Endothelial cell of umbilical vein (primary cell): ENCODE measurements around the gene COL13A1. TPM values are rescaled to one million over a fixed set of nuclear protein-coding genes. Genes with fewer than 3 reads are reported as not detected.

Experiments
- BruUV-seq: library from RNA; stranded (reverse); fragments of 400-500 nt; replicated peaks from 2 replicates; lab custom pipeline; 2021; lab: Mats Ljungman, UMichigan
- CTCF ChIA-PET: fragments of 300-600, 350-600 bp; sonication (Branson Sonifier 250); formaldehyde crosslinking; loops from one replicate; lab custom pipeline; 2021; ENCODE audit warnings: antibody characterized with exemption, inconsistent platforms; lab: Charles Lee
- POLR2A ChIA-PET: fragments of 300-600, 350-600 bp; sonication (Branson Sonifier 250); formaldehyde crosslinking; loops from one replicate; lab custom pipeline; 2021; ENCODE audit warnings: antibody characterized with exemption, inconsistent platforms; lab: Charles Lee
- DNase-seq: peaks from one replicate; pipeline ENCODE4 v3.0.0-alpha.2; 2011; ENCODE audit warnings: low read depth, low spot score
- FAIRE-seq: peaks from 2 replicates; lab custom pipeline; 2011; peaks lifted over from hg19 to GRCh38; lab: Jason Lieb, UNC
- H2AFZ ChIP-seq: 2 replicates; pipeline ENCODE4 v1.6.0; 2012; ENCODE audit warnings: low read depth, low read length, control low read depth, inconsistent platforms
- H3K27ac ChIP-seq: 2 replicates; pipeline ENCODE4 v1.5.1; 2011; ENCODE audit warnings: low read depth, mild to moderate bottlenecking, control low read depth, low read length, moderate library complexity; ENCODE audit not compliant: insufficient read depth
- H3K27me3 ChIP-seq, 2 experiments: 2 replicates each; pipeline versions ENCODE4 v1.6.0 to v1.6.1; 2011; ENCODE audit warnings: low read length in 2 of 2, mixed read lengths in 1 of 2; ENCODE audit not compliant: control insufficient read depth in 2 of 2, insufficient read depth in 2 of 2
- H3K36me3 ChIP-seq, 2 experiments: 2 replicates in 1 of 2; 3 replicates in 1 of 2; pipeline ENCODE4 v1.5.1; 2011; ENCODE audit warnings: low read length in 2 of 2, mild to moderate bottlenecking in 1 of 2, moderate library complexity in 1 of 2; ENCODE audit not compliant: control insufficient read depth in 2 of 2, insufficient read depth in 2 of 2; ENCODE audit errors: extremely low read depth in 1 of 2
- H3K4me1 ChIP-seq: 3 replicates; pipeline ENCODE4 v1.5.1; 2011; ENCODE audit warnings: mild to moderate bottlenecking, low read length; ENCODE audit not compliant: control insufficient read depth, insufficient read depth; ENCODE audit errors: extremely low read depth
- H3K4me2 ChIP-seq: 2 replicates; pipeline ENCODE4 v1.6.1; 2011; ENCODE audit warnings: low read length, control low read depth, mixed read lengths; ENCODE audit not compliant: insufficient read depth
- H3K4me3 ChIP-seq, 3 experiments: fragments of 200-600 bp in 1 of 3; sonication (generic), shearing (Covaris generic) in 1 of 3; replicated peaks in 1 of 3; 2 replicates each; pipeline ENCODE4 v1.5.1; 2011 to 2016; ENCODE audit warnings: control low read depth in 3 of 3, low read length in 3 of 3, mild to moderate bottlenecking in 2 of 3, inconsistent platforms in 1 of 3, low read depth in 1 of 3, moderate library complexity in 1 of 3; ENCODE audit not compliant: insufficient read depth in 1 of 3
- H3K79me2 ChIP-seq: 2 replicates; pipeline ENCODE4 v1.6.0; 2012; ENCODE audit warnings: low read length, inconsistent platforms; ENCODE audit not compliant: control insufficient read depth, insufficient read depth
- H3K9ac ChIP-seq: replicated peaks from 2 replicates; pipeline ENCODE3; 2011; ENCODE audit warnings: low read length, control low read depth; ENCODE audit not compliant: insufficient read depth; ENCODE audit errors: extremely low read depth
- H3K9me1 ChIP-seq: replicated peaks from 3 replicates; pipeline ENCODE4 v1.6.0; 2011; ENCODE audit warnings: mild to moderate bottlenecking, low read length; ENCODE audit not compliant: control insufficient read depth, insufficient read depth; ENCODE audit errors: extremely low read depth
- H3K9me3 ChIP-seq: replicated peaks from 2 replicates; pipeline ENCODE4 v1.5.1; 2012; ENCODE audit warnings: low read length, inconsistent platforms; ENCODE audit not compliant: control insufficient read depth, insufficient read depth
- H4K20me1 ChIP-seq: replicated peaks from 2 replicates; pipeline ENCODE3; 2011; ENCODE audit warnings: mild to moderate bottlenecking, low read length; ENCODE audit not compliant: control insufficient read depth, insufficient read depth; ENCODE audit errors: extremely low read depth
- CTCF ChIP-seq, 2 donors: IDR thresholded peaks; 1 replicate in 1 of 2; 2 replicates in 1 of 2; pipeline ENCODE4 v1.5.1; 2011; ENCODE audit warnings: low read length in 2 of 2, mild to moderate bottlenecking in 2 of 2, moderate library complexity in 2 of 2, control low read depth in 1 of 2, inconsistent platforms in 1 of 2, low read depth in 1 of 2; ENCODE audit not compliant: insufficient read depth in 1 of 2; ENCODE audit errors: extremely low read depth in 1 of 2
- EZH2 ChIP-seq: IDR thresholded peaks from 2 replicates; pipeline ENCODE4 v1.6.1; 2012; ENCODE audit warnings: borderline replicate concordance, low read depth, mild to moderate bottlenecking, moderate library complexity, low read length, inconsistent platforms; ENCODE audit not compliant: severe bottlenecking
- FOS ChIP-seq: IDR thresholded peaks from 2 replicates; pipeline ENCODE4 v1.6.1; 2011; ENCODE audit warnings: mild to moderate bottlenecking, low read length, moderate library complexity, borderline replicate concordance; ENCODE audit not compliant: insufficient read depth
- JUN ChIP-seq: IDR thresholded peaks from 2 replicates; pipeline ENCODE4 v1.6.1; 2011; ENCODE audit warnings: borderline replicate concordance, low read depth; ENCODE audit not compliant: insufficient read length, insufficient read depth
- MAX ChIP-seq: IDR thresholded peaks from 2 replicates; pipeline ENCODE4 v1.6.1; 2011; ENCODE audit not compliant: insufficient read depth, insufficient read length
- MYC ChIP-seq: IDR thresholded peaks from one replicate; pipeline ENCODE4 v1.6.1; 2011; ENCODE audit warnings: mild to moderate bottlenecking, low read depth, low read length
- POLR2A ChIP-seq: IDR thresholded peaks from 2 replicates; pipeline ENCODE4 v1.6.1; 2012; ENCODE audit warnings: low read depth, mild to moderate bottlenecking, control low read depth, low read length
- POLR2AphosphoS5 ChIP-seq: IDR thresholded peaks from 2 replicates; pipeline ENCODE4 v1.6.1; 2012; ENCODE audit warnings: low read depth, mild to moderate bottlenecking, control low read depth, low read length, moderate library complexity; ENCODE audit not compliant: insufficient read depth
- dilution Hi-C: fragments of 300-500 bp; cut with MboI; formaldehyde crosslinking; loops from one replicate; pipeline ENCODE4 v1.15.0; 2019; ENCODE audit warnings: low sequenced_read_pairs; ENCODE audit not compliant: extremely low pct_ligation_motif_present
- intact Hi-C: fragments of 100-400 bp; cut with micrococcal nuclease; formaldehyde crosslinking; loops from one replicate; pipeline ENCODE4 v1.10.0; 2022
- polyA plus RNA-seq, 4 experiments: library from polyadenylated mRNA; depleted of rRNA in 3 of 4; stranded (reverse) in 3 of 4; unstranded in 1 of 4; fragments of >200 nt; gene quantifications; 2 replicates each; pipeline versions ENCODE4 v1.2.1 to v1.2.3, GENCODE V29; 2011 to 2012; ENCODE audit warnings: missing spikeins in 1 of 4
- total RNA-seq: library from RNA; stranded (reverse); gene quantifications from 2 replicates; pipeline ENCODE4 v1.2.3, GENCODE V29; 2021

The COL13A1 gene
- total and polyA plus RNA-seq, 2 donors (not counting 3 experiments of a cell fraction or from before 2014, with no cell fraction given), result 21.4 to 47.5 TPM

GRCh38 chr10:69952069-69952800 lies 150.5 kb downstream of the COL13A1 start:
- Histone ChIP-seq H3K27ac (no peak overlapping the region), H3K4me2 (no peak overlapping the region), H3K4me1 (no peaks in the 10 kb centered on the region), H4K20me1 (no peaks in the 10 kb centered on the region), H2AFZ (no peak overlapping the region), H3K36me3 (peaks cover 0 to 3% of the 10 kb centered on the region in 2 experiments), H3K4me3 (no peak overlapping the region), H3K79me2 (no peaks in the 10 kb centered on the region), H3K27me3 (no peaks in the 10 kb centered on the region), H3K9me1 (no peaks in the 10 kb centered on the region), H3K9me3 (no peaks in the 10 kb centered on the region), H3K9ac (no peak overlapping the region)
- dilution Hi-C loops (no loop called here), intact Hi-C loops (loop anchor here (10.0 kb wide), 1 partner anchor 413 kb away; no protein-coding TSS in a partner anchor)
- FAIRE-seq (no peak), DNase-seq (no peak)
- no TSS peak for BruUV-seq
- POLR2A ChIA-PET, result no interaction called here
- CTCF ChIA-PET, result interaction anchor here (3.5 kb wide), 1 partner anchor 165 kb away, joined by 13 read pairs; no protein-coding TSS in a partner anchor
- TF ChIP-seq MAX (no peak), POLR2A (no peak), MYC (no peak), FOS (no peak), EZH2 (no peak), JUN (no peak), CTCF (IDR thresholded peaks at IDR 0.05; ENCODE audit: extremely low read depth in 1 of 2, insufficient read depth in 1 of 2, low read depth in 1 of 2, low read length in 2 of 2) (no peak), POLR2AphosphoS5 (no peak)
